Bronchial epithelial cell (primary cell): ENCODE data around the gene MPL. TPM values are rescaled to one million over a fixed set of nuclear protein-coding genes. Genes with fewer than 3 reads are reported as not detected.

Experiments
- DNase-seq: peaks from one replicate; pipeline ENCODE4 v3.0.0-alpha.2; 2010; ENCODE audit warnings: low read depth
- FAIRE-seq: peaks from 2 replicates; lab custom pipeline; 2011; peaks lifted over from hg19 to GRCh38; lab: Jason Lieb, UNC
- H3K27me3 ChIP-seq: 2 replicates; pipeline ENCODE4 v1.5.1; 2011; ENCODE audit warnings: low read length; ENCODE audit not compliant: control insufficient read depth, insufficient read depth
- H3K36me3 ChIP-seq: 2 replicates; pipeline ENCODE4 v1.5.1; 2011; ENCODE audit warnings: low read length; ENCODE audit not compliant: control insufficient read depth, insufficient read depth
- H3K4me3 ChIP-seq: 2 replicates; pipeline ENCODE4 v1.5.1; 2011; ENCODE audit warnings: mild to moderate bottlenecking, low read depth, low read length, control low read depth
- total RNA-seq: library from RNA; depleted of rRNA; stranded (reverse); fragments of >200 nt; gene quantifications from 2 replicates; pipeline ENCODE4 v1.2.1, GENCODE V29; 2014
- TF ChIP-seq, protein P1 (sequence below): IDR thresholded peaks from 2 replicates; pipeline ENCODE4 v1.5.1; 2011; ENCODE audit warnings: mild to moderate bottlenecking, moderate library complexity, low read length, control low read depth, inconsistent platforms; ENCODE audit not compliant: insufficient read depth, severe bottlenecking

Gene MPL
- total RNA-seq, 1 donor from 2014 or later: not detected

DNA sequence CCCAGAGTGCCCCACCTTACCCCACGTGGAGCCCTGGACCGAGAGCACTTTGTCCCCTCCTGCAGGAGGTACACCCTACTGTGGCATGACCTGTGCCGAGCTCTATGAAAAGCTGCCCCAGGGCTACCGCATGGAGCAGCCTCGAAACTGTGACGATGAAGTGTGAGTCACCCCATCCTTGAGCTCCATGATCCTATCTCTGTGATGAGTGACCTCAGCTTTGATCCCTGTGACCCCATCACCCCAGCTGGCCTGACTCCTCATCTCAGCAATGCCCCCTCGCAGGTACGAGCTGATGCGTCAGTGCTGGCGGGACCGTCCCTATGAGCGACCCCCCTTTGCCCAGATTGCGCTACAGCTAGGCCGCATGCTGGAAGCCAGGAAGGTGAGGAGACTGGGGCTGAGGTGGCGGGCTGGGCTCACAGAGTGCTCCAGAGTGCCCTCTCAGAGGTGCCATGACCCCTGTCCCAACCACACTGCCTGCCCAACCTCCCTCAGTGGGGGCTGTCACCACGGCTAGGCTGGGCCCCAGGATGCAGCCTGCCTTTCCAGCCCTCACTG lies 16.2 kb upstream of the MPL start:
- DNase-seq (no peak), FAIRE-seq (no peak)
- H3K36me3 ChIP-seq: no peaks in the 10 kb centered on the region
- no peaks in the 10 kb centered on the region for H3K27me3 ChIP-seq
- TF ChIP-seq, protein P1, sequence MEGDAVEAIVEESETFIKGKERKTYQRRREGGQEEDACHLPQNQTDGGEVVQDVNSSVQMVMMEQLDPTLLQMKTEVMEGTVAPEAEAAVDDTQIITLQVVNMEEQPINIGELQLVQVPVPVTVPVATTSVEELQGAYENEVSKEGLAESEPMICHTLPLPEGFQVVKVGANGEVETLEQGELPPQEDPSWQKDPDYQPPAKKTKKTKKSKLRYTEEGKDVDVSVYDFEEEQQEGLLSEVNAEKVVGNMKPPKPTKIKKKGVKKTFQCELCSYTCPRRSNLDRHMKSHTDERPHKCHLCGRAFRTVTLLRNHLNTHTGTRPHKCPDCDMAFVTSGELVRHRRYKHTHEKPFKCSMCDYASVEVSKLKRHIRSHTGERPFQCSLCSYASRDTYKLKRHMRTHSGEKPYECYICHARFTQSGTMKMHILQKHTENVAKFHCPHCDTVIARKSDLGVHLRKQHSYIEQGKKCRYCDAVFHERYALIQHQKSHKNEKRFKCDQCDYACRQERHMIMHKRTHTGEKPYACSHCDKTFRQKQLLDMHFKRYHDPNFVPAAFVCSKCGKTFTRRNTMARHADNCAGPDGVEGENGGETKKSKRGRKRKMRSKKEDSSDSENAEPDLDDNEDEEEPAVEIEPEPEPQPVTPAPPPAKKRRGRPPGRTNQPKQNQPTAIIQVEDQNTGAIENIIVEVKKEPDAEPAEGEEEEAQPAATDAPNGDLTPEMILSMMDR: no peak
- no peak overlapping the region for H3K4me3 ChIP-seq

DNA sequence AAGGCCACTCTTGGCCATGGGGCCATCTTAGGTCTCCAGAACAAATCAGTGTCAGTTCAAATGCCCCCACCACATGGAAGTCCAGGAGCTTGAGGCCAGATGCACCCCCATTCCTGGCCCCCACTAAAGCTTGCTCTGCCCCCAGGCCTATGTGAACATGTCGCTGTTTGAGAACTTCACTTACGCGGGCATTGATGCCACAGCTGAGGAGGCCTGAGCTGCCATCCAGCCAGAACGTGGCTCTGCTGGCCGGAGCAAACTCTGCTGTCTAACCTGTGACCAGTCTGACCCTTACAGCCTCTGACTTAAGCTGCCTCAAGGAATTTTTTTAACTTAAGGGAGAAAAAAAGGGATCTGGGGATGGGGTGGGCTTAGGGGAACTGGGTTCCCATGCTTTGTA lies 15.1 kb upstream of the MPL start:
- FAIRE-seq (no peak), DNase-seq (no peak)
- Histone ChIP-seq H3K4me3 (no peak overlapping the region), H3K36me3 (no peaks in the 10 kb centered on the region), H3K27me3 (no peaks in the 10 kb centered on the region)
- TF ChIP-seq, protein P1: no peak

DNA sequence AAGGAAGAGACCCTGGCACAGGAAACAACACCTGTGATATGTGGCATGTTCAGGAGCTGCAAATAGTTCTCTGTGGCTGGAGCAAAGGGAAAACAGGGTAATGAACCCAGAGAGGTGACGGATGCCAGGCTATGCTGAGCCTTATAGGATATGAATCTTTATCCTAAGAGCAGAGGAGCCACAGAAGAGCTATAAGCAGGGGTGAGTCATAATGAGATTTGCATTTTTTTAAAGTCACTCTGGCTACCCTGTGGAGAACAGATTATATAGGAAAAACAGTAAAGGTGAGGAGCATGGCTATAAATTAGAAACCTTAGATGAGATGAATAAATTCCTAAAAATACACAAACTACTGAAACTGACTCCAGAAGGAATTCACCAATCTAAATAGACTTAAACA lies 12.8 kb upstream of the MPL start:
- DNase-seq (no peak), FAIRE-seq (no peak)
- TF ChIP-seq, protein P1: no peak
- Histone ChIP-seq H3K4me3 (no peak overlapping the region), H3K27me3 (no peaks in the 10 kb centered on the region), H3K36me3 (no peaks in the 10 kb centered on the region)

DNA sequence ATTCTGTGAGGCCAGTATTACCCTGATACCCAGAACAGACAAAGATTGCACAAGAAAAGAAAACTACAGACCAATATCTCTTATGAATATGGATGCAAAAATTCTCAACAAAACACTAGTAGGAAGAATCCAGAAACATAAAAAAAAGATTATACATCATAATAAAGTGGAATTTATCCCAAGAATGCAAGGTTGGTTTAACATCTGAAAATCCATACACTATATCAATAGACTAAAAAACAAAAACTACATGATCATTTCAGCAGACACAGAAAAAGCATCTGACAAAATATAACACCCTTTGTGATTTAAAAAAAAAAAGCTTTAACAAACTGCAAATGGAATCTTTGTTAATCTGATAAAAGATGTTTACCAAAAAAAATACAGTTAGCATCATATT lies 12.2 kb upstream of the MPL start:
- H3K4me3 ChIP-seq: no peak overlapping the region
- FAIRE-seq: no peak
- H3K36me3 ChIP-seq: no peaks in the 10 kb centered on the region
- TF ChIP-seq, protein P1: no peak
- H3K27me3 ChIP-seq: no peaks in the 10 kb centered on the region
- no peak for DNase-seq

DNA sequence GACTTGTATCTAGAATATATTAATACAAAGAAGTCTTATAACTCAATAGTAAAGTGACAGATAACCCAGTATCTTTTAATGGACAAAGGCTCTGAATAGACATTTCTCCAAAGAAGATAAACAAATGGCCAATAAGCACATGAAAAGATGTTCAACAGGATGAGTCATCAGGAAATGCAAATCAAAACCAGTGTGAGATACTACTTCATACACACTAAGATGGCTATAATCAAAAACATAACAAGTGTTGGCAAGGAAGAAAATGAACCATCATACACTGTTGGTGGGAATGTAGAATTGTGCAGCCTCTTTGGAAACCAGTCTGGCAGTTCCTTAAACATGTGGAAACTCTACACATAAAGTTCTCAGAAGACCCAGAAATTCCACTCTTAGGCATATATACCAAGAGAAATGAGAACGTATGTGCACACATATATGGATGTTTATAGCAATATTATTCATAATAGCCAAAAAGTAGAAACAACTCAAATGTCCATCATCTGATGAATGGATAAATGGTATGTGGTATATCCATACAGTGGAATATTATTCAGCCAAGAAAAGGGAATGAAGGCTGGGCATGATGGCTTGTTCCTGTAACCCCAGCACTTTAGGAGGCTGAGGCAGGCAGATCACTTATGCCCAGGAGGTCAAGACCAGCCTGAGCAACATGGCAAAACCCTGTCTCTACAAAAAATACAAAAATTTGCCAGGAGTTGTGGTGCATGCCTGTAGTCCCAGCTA lies 9.9 kb upstream of the MPL start:
- TF ChIP-seq, protein P1: no peak
- H3K27me3 ChIP-seq: no peaks in the 10 kb centered on the region
- peak; percentile 14 for DNase-seq
- FAIRE-seq: no peak
- H3K4me3 ChIP-seq: no peak overlapping the region
- H3K36me3 ChIP-seq: no peaks in the 10 kb centered on the region
